Epidermal melanocyte (primary cell): ENCODE measurements around the gene GSE1.

Experiments
- DNase-seq: peaks from one replicate; pipeline ENCODE4 v3.0.0; 2011; ENCODE audit warnings: low spot score; ENCODE audit not compliant: insufficient read length

Gene GSE1

GRCh38 chr16:85573696-85574641 lies 39.2 kb upstream of the GSE1 start:
- peak; percentile 79 for DNase-seq

GRCh38 chr16:85574672-85575475 lies 38.2 kb upstream of the GSE1 start:
- DNase-seq = no peak

- no peak for DNase-seq
Measured at GRCh38 chr16:85575920-85576319, 37.2 kb upstream of the GSE1 start.

GRCh38 chr16:85576944-85577343 lies 36.2 kb upstream of the GSE1 start:
- DNase-seq = no peak

- DNase-seq = no peak
Measured at GRCh38 chr16:85577899-85578598, 35.1 kb upstream of the GSE1 start.

- no peak for DNase-seq
Measured at GRCh38 chr16:85578599-85578948, 34.5 kb upstream of the GSE1 start.

- no peak for DNase-seq
Measured at GRCh38 chr16:85579191-85579590, 33.9 kb upstream of the GSE1 start.

- no peak for DNase-seq
Measured at GRCh38 chr16:85579923-85580580, 33.1 kb upstream of the GSE1 start.

GRCh38 chr16:85580684-85581083 lies 32.4 kb upstream of the GSE1 start:
- no peak for DNase-seq

- no peak for DNase-seq
Measured at GRCh38 chr16:85582229-85582991, 30.7 kb upstream of the GSE1 start.

GRCh38 chr16:85583491-85584181 lies 29.5 kb upstream of the GSE1 start:
- peak; percentile 76 for DNase-seq

- DNase-seq = no peak
Measured at GRCh38 chr16:85584267-85584666, 28.9 kb upstream of the GSE1 start.

GRCh38 chr16:85584819-85585282 lies 28.3 kb upstream of the GSE1 start:
- no peak for DNase-seq

GRCh38 chr16:85585711-85586110 lies 27.4 kb upstream of the GSE1 start:
- no peak for DNase-seq

- no peak for DNase-seq
Measured at GRCh38 chr16:85586380-85587104, 26.6 kb upstream of the GSE1 start.

GRCh38 chr16:85587762-85588556 lies 25.2 kb upstream of the GSE1 start:
- no peak for DNase-seq

- no peak for DNase-seq
Measured at GRCh38 chr16:85588562-85589503, 24.3 kb upstream of the GSE1 start.
